Bronchus fibroblast of lung (primary cell): ENCODE results near the gene MLH3. TPM values are rescaled to one million over a fixed set of nuclear protein-coding genes. Genes with fewer than 3 reads are reported as not detected.

Experiments
- total RNA-seq: library from RNA; depleted of rRNA; stranded (reverse); fragments of >200 nt; gene quantifications from 2 replicates; pipeline ENCODE4 v1.2.3, GENCODE V29; 2015

The MLH3 gene
- 10.4 and 11.9 TPM in 2 replicates for total RNA-seq

GRCh38 chr14:75050852-75051555 is at the start of gene MLH3:
Gene MLH3, minus strand, starts transcription at chr14:75051467. Its CDS starts 1,812 bp downstream, at chr14:75049655.

GRCh38 chr14:75069121-75069810 is 18.0 kb upstream of the MLH3 start, which contains the start of gene ZC2HC1C:
Gene ZC2HC1C, plus strand, starts transcription at chr14:75069641. Its CDS starts 933 bp downstream, at chr14:75070574.

DNA sequence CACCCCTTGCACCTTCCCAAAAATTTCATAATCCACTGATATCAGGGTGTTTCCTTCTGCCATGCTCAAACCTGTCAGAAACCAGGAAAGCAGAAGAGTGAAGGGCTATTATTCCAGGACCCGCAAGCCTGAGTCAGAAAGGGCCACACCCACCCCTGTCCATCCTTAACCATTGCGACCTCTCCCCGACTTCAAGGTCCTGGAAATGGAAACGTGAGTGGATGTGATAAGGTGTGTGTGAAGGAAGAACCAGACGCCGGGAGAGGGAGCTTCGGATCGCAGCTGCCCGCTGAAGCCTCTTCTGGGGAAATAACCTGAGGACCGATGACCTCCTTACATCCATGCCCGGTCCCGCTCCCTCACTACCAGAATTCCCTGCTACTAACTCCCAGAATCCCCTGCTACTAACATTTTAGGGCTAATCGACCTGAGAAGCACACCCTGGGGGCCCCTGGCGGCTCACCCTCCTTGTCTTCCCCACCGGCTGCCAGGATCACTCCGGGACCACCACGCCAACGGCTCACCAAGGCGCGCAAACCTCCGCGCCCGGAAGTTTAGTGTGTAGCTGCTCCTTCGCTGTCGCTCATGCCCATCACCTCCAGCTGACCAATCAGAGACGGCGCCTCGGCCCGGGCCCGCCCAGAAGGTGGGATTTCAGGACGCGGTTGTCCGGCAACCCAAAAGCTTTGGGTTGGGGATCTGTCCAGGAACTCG is 12.4 kb upstream of the MLH3 start, which contains the start of gene ACYP1:
Gene ACYP1, minus strand, starts transcription at position 534 of the 714 bp plus-strand sequence. Its CDS starts 471 bp downstream, at position 63.

DNA sequence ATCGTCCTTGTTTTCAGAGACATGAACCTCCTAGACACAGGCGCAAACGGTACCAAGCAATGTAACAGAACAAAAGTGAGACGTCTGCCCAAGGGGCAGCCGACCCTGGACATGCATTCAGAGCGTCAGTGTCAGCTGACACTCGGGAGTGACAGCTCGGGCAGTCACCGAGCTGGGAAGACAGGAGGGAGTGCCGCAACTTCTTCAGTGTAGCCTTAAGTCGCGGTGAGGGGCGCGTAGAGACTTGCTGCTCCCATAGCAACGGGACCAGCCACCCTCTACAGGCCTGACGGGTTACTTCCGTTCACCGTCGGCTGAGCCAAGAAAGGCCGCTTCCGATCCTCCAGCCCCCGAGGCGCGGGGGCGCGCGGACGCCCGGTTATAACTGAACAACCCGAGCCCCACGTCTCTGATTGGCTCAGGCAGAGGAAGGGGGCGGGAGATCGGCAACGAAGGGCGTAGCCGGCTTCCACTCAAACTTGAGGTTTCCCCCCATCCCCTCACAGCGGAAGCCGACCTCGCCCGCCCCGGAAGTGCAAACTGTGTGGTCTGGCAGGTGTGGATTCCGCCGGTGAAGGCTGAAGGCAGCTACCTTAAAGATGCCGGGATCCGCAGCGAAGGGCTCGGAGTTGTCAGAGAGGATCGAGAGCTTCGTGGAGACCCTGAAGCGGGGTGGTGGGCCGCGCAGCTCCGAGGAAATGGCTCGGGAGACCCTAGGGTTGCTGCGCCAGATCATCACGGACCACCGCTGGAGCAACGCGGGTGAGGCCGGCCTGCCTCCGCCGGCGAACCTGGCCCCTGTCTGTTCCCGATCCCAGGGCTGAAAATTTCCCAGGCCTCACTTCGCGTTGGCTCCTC is 48.6 kb downstream of the MLH3 start, which contains the start of gene EIF2B2:
Gene EIF2B2, plus strand, starts transcription at position 530 of the 858 bp plus-strand sequence. Its CDS starts 70 bp downstream, at position 600.

Other genes with a start within 250 kb of the MLH3 start
- not detected in 2 replicates for gene PROX2, start 175.3 kb downstream of the MLH3 start, total RNA-seq
- 65.4 and 65.6 TPM in 2 replicates for gene DLST, start 169.6 kb downstream of the MLH3 start, total RNA-seq
- 0.50 and 0.89 TPM in 2 replicates for gene RPS6KL1, start 128.2 kb downstream of the MLH3 start, total RNA-seq
- 0.67 and 1.6 TPM in 2 replicates for gene PGF, start 95.9 kb downstream of the MLH3 start, total RNA-seq
- 68.2 and 72.3 TPM in 2 replicates for gene EIF2B2, start 48.5 kb downstream of the MLH3 start, total RNA-seq
- 7.7 and 16.4 TPM in 2 replicates for gene ACYP1, start 12.6 kb upstream of the MLH3 start, total RNA-seq
- 0.34 and 1.3 TPM in 2 replicates for gene ZC2HC1C, start 18.2 kb upstream of the MLH3 start, total RNA-seq
- gene NEK9, start 75.6 kb upstream of the MLH3 start, total RNA-seq: 16.4 and 40.9 TPM in 2 replicates
- gene TMED10, start 125.1 kb upstream of the MLH3 start, total RNA-seq: 138 and 140 TPM in 2 replicates
- gene FOS, start 227.4 kb upstream of the MLH3 start, total RNA-seq: 6.5 and 9.4 TPM in 2 replicates